IMR-90 (cell line): ENCODE data around the gene POLR2C. TPM values are rescaled to one million over a fixed set of nuclear protein-coding genes. Genes with fewer than 3 reads are reported as not detected.

Experiments
- ATAC-seq: fragments of 200-7000 bp; cut with Tn5 transposase; 2 replicates; pipeline ENCODE4 v1.9.1; 2020; ENCODE audit warnings: low read depth, mild to moderate bottlenecking, moderate library complexity
- BruUV-seq: library from RNA; stranded (reverse); fragments of 400-500 nt; replicated peaks from 2 replicates; lab custom pipeline; 2021; lab: Mats Ljungman, UMichigan
- CTCF ChIA-PET: fragments of 300-600 bp; formaldehyde crosslinking; extraction: SDS; loops from one replicate; lab custom pipeline; 2021; ENCODE audit warnings: antibody characterized with exemption; lab: Yijun Ruan, JAX
- POLR2A ChIA-PET: fragments of 300-600 bp; sonication (Branson Sonifier 250); formaldehyde crosslinking; loops from one replicate; lab custom pipeline; 2022; ENCODE audit warnings: antibody characterized with exemption; ENCODE audit not compliant: unreplicated experiment; lab: Charles Lee
- DNase-seq: peaks from one replicate; pipeline ENCODE4 v3.0.0; 2013
- H2AFZ ChIP-seq: replicated peaks from 2 replicates; pipeline ENCODE3; 2013; ENCODE audit warnings: low read length, mild to moderate bottlenecking; ENCODE audit not compliant: poor library complexity
- H2AK5ac ChIP-seq: 2 replicates; pipeline ENCODE4 v1.6.1; 2013; ENCODE audit warnings: low read depth, low read length, inconsistent platforms
- H2AK9ac ChIP-seq: replicated peaks from 2 replicates; pipeline ENCODE3; 2013; ENCODE audit warnings: mild to moderate bottlenecking, low read depth, low read length, moderate library complexity; ENCODE audit not compliant: poor library complexity
- H2BK120ac ChIP-seq: 2 replicates; pipeline ENCODE4 v1.6.1; 2013; ENCODE audit warnings: low read depth, low read length, inconsistent platforms
- H2BK15ac ChIP-seq: 3 replicates; pipeline ENCODE4 v1.6.1; 2013; ENCODE audit warnings: low read depth, low read length, inconsistent platforms
- H2BK20ac ChIP-seq: 2 replicates; pipeline ENCODE4 v1.6.1; 2013; ENCODE audit warnings: low read depth, mild to moderate bottlenecking, inconsistent platforms, low read length, moderate library complexity
- H2BK5ac ChIP-seq: 2 replicates; pipeline ENCODE4 v1.6.1; 2013; ENCODE audit warnings: mild to moderate bottlenecking, low read depth, low read length, inconsistent platforms; ENCODE audit not compliant: poor library complexity, severe bottlenecking
- H3K14ac ChIP-seq: replicated peaks from 2 replicates; pipeline ENCODE4 v1.6.1; 2013; ENCODE audit warnings: low read depth, low read length, inconsistent platforms
- H3K18ac ChIP-seq: 2 replicates; pipeline ENCODE4 v1.6.1; 2013; ENCODE audit warnings: low read depth, low read length, control low read depth
- H3K23ac ChIP-seq: 2 replicates; pipeline ENCODE4 v1.6.1; 2013; ENCODE audit warnings: low read depth, low read length, inconsistent platforms
- H3K27ac ChIP-seq: 2 replicates; pipeline ENCODE4 v1.5.1; 2013; ENCODE audit warnings: mild to moderate bottlenecking, control low read depth, low read length; ENCODE audit not compliant: insufficient read depth
- H3K27me3 ChIP-seq: 2 replicates; pipeline ENCODE4 v1.6.1; 2013; ENCODE audit warnings: low read length; ENCODE audit not compliant: control insufficient read depth, insufficient read depth
- H3K36me3 ChIP-seq: 2 replicates; pipeline ENCODE4 v1.6.1; 2013; ENCODE audit warnings: low read length, mixed read lengths; ENCODE audit not compliant: control insufficient read depth, insufficient read depth
- H3K4ac ChIP-seq: 2 replicates; pipeline ENCODE4 v1.6.1; 2013; ENCODE audit warnings: low read depth, low read length, inconsistent platforms
- H3K4me1 ChIP-seq: 2 replicates; pipeline ENCODE4 v1.6.1; 2013; ENCODE audit warnings: low read length, mixed read lengths; ENCODE audit not compliant: control insufficient read depth, insufficient read depth
- H3K4me2 ChIP-seq: 2 replicates; pipeline ENCODE4 v1.6.1; 2013; ENCODE audit warnings: low read depth, mild to moderate bottlenecking, control low read depth, low read length, moderate library complexity
- H3K4me3 ChIP-seq: 2 replicates; pipeline ENCODE4 v1.5.1; 2013; ENCODE audit warnings: low read depth, mild to moderate bottlenecking, control low read depth, low read length, moderate library complexity; ENCODE audit not compliant: insufficient read depth
- H3K56ac ChIP-seq: 2 replicates; pipeline ENCODE4 v1.6.1; 2013; ENCODE audit warnings: low read length, inconsistent platforms; ENCODE audit not compliant: insufficient read depth; ENCODE audit errors: extremely low read depth
- H3K79me1 ChIP-seq, 2 experiments: 2 replicates each; pipeline ENCODE4 v1.6.1; 2013; ENCODE audit warnings: low read length in 2 of 2, inconsistent platforms in 1 of 2, low read depth in 1 of 2
- H3K9ac ChIP-seq: 2 replicates; pipeline ENCODE4 v1.6.1; 2013; ENCODE audit warnings: low read depth, low read length, control low read depth
- H3K9me1 ChIP-seq: 2 replicates; pipeline ENCODE4 v1.6.1; 2013; ENCODE audit warnings: low read length, inconsistent platforms; ENCODE audit not compliant: insufficient read depth
- H3K9me3 ChIP-seq: 2 replicates; pipeline ENCODE4 v1.6.1; 2013; ENCODE audit warnings: low read length; ENCODE audit not compliant: control insufficient read depth, insufficient read depth
- H4K20me1 ChIP-seq: 2 replicates; pipeline ENCODE4 v1.6.1; 2013; ENCODE audit warnings: low read length, inconsistent platforms; ENCODE audit not compliant: insufficient read depth
- H4K5ac ChIP-seq: 2 replicates; pipeline ENCODE4 v1.6.1; 2013; ENCODE audit warnings: mild to moderate bottlenecking, low read depth, low read length, control low read depth
- H4K8ac ChIP-seq, 2 experiments: 2 replicates each; pipeline ENCODE4 v1.6.1; 2013; ENCODE audit warnings: low read depth in 2 of 2, low read length in 2 of 2, control low read depth in 1 of 2, inconsistent platforms in 1 of 2
- H4K91ac ChIP-seq: 2 replicates; pipeline ENCODE4 v1.6.1; 2013; ENCODE audit warnings: low read depth, low read length, inconsistent platforms; ENCODE audit not compliant: insufficient read depth
- MAZ ChIP-seq: IDR thresholded peaks from 2 replicates; pipeline ENCODE4 v1.6.1; 2012; ENCODE audit warnings: low read depth, mild to moderate bottlenecking, low read length, improper control_type of control experiment, moderate library complexity, borderline replicate concordance
- RAD21 ChIP-seq: IDR thresholded peaks from 2 replicates; pipeline ENCODE4 v1.6.1; 2012; ENCODE audit warnings: low read length, improper control_type of control experiment
- WGBS, 2 experiments: methylation state at CpG; one replicate each; pipeline versions ENCODE4 v1.1.5 to v1.1.7; 2013; ENCODE audit warnings: missing lambda C conversion rate in 2 of 2; ENCODE audit not compliant: insufficient read length in 1 of 2; ENCODE audit errors: extremely low coverage in 2 of 2; 5-methylcytosine and 5-hydroxymethylcytosine counted together
- dilution Hi-C: fragments of 300-500 bp; cut with HindIII; formaldehyde crosslinking; loops from one replicate; pipeline ENCODE4 v1.14.3; 2018; ENCODE audit warnings: low sequenced_read_pairs; ENCODE audit not compliant: unreplicated experiment
- in situ Hi-C: fragments of 300-500 bp; cut with MboI; formaldehyde crosslinking; loops from 3 replicates; pipeline ENCODE4 v1.14.3; 2019; ENCODE audit warnings: low sequenced_read_pairs, inconsistent platforms, mixed read lengths
- intact Hi-C: fragments of 100-400 bp; cut with micrococcal nuclease; formaldehyde crosslinking; loops from 2 replicates; pipeline ENCODE4 v1.10.0; 2022
- polyA plus RNA-seq, 3 experiments: library from polyadenylated mRNA; depleted of rRNA; stranded (reverse); fragments of >200 nt; gene quantifications; 2 replicates each; pipeline ENCODE4 v1.2.3, GENCODE V29; 2012; ENCODE audit warnings: low replicate concordance in 1 of 3
- total RNA-seq: library from RNA; depleted of rRNA; stranded (reverse); fragments of >200 nt; gene quantifications from 2 replicates; pipeline ENCODE4 v1.2.3, GENCODE V29; 2012

Gene POLR2C
- total and polyA plus RNA-seq, 2 of the 4 experiments (the other 2 are of a cell fraction): 137 to 340 TPM

GRCh38 chr16:57479976-57480753 is 17.7 kb downstream of the POLR2C start:
- H3K9me3 ChIP-seq: no peaks in the 10 kb centered on the region
- H3K27me3 ChIP-seq: no peaks in the 10 kb centered on the region
- H3K4ac ChIP-seq: peak overlapping the region; percentile 48
- H3K56ac ChIP-seq: no peak overlapping the region; the same call in 1 of the 2 replicates
- no peak overlapping the region; the same call in 2 of the 3 replicates for H2BK15ac ChIP-seq
- H4K20me1 ChIP-seq: no peaks in the 10 kb centered on the region; the same call in 1 of the 2 replicates
- in situ Hi-C loops: no loop called here
- no TSS peak for BruUV-seq
- peak overlapping the region; percentile 84 for H2AK9ac ChIP-seq
- H2AK5ac ChIP-seq: 0 out of 2 replicates have a peak overlapping the region, but pooled peaks have one; percentile 33
- intact Hi-C loops: no loop called here
- no peak overlapping the region for H2BK20ac ChIP-seq
- peak overlapping the region; percentile 34; the same call in 1 of the 2 replicates for H4K5ac ChIP-seq
- peak overlapping the region in 1 of 2 experiments; percentile 76; a peak in 3 of 4 replicates for H4K8ac ChIP-seq
- peaks cover 12% of the 10 kb centered on the region for H3K4me1 ChIP-seq
- peaks cover 9 to 22% of the 10 kb centered on the region in 2 experiments for H3K79me1 ChIP-seq
- H2BK120ac ChIP-seq: no peak overlapping the region
- WGBS, 2 experiments: 0% methylated on average over 2 of the region's 15 CpGs; no CpG with 5 or more reads in 1 of the 2 experiments
- no peaks in the 10 kb centered on the region for H3K36me3 ChIP-seq
- peak overlapping the region; percentile 6; the same call in 1 of the 2 replicates for H3K9ac ChIP-seq
- peak overlapping the region; percentile 42 for H3K4me3 ChIP-seq
- dilution Hi-C loops: no loop called here
- H3K14ac ChIP-seq: 0 out of 2 replicates have a peak overlapping the region, but pooled peaks have one; percentile 11
- H3K27ac ChIP-seq: no peak overlapping the region
- H4K91ac ChIP-seq: peak overlapping the region; percentile 46; the same call in 1 of the 2 replicates
- ChIA-PET CTCF (interaction anchor here (0.5 kb wide), 1 partner anchor 317 kb away, joined by 3 read pairs; no protein-coding TSS in a partner anchor), POLR2A (no interaction called here)
- H3K23ac ChIP-seq: no peak overlapping the region; the same call in 1 of the 2 replicates
- no peak overlapping the region for H3K18ac ChIP-seq
- ATAC-seq (peak; percentile 46), DNase-seq (peak; percentile 13)
- H3K9me1 ChIP-seq: no peaks in the 10 kb centered on the region; the same call in 1 of the 2 replicates
- H3K4me2 ChIP-seq: peak overlapping the region; percentile 90; the same call in 1 of the 2 replicates
- TF ChIP-seq RAD21: no peak
- no peak for TF ChIP-seq MAZ
- H2BK5ac ChIP-seq: no peak overlapping the region
- peak overlapping the region; percentile 86 for H2AFZ ChIP-seq
